DOHH2 (cell line): Measurements from ENCODE around the gene MMP23B.

Experiments used
- EZH2phosphoT487 ChIP-seq: fragments of 200-600 bp; sonication (generic); IDR thresholded peaks from 2 replicates; pipeline ENCODE4 v1.6.1; 2017; ENCODE audit warnings: borderline replicate concordance, mild to moderate bottlenecking, antibody characterized with exemption, low read length, moderate library complexity, mixed read lengths
- TF ChIP-seq, protein P1 (sequence below): fragments of 200-600 bp; sonication (generic); IDR thresholded peaks from one replicate; pipeline ENCODE4 v1.5.1; 2014; ENCODE audit warnings: antibody characterized with exemption, mild to moderate bottlenecking, low read depth, low read length; ENCODE audit not compliant: poor library complexity, severe bottlenecking

DNA sequence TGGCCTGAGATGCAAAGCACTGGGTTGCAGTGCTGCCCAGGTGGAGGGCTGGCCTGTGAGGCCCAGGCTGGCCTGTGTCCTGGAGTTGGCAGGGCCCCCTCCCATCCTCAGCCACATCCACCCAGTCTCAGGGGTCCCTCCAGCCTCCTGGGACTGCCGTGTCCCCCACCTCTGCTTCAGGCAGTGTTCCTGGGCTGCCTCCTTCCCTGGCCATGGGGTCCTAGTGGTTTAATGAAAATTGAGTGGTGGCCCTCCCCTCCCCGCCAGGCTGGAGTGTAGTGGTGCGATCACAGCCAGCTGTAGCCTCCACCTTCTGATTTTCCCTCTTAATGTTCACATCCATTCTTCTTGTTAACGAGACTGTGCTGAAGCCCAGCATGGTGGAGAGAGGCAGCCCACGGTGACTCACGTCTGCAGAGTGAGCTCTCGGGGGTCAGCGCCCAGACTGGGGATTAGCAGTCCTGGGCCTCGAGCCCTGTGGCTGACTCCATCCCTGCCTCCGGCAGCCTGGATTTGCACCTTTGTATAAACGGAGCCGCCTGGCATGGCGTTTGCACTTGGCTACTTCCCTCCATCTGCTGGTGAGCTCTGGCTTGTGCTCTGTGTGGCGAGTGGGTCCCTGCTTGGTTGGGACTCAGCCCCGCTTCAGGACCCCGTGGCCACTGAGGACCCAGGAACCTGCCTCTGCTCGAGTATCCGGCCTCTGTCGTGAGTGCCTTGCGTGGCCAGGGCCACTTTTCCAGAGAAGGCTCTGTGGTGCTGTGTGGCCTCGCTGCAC lies 9.8 kb upstream of the MMP23B start:
- TF ChIP-seq, protein P1, sequence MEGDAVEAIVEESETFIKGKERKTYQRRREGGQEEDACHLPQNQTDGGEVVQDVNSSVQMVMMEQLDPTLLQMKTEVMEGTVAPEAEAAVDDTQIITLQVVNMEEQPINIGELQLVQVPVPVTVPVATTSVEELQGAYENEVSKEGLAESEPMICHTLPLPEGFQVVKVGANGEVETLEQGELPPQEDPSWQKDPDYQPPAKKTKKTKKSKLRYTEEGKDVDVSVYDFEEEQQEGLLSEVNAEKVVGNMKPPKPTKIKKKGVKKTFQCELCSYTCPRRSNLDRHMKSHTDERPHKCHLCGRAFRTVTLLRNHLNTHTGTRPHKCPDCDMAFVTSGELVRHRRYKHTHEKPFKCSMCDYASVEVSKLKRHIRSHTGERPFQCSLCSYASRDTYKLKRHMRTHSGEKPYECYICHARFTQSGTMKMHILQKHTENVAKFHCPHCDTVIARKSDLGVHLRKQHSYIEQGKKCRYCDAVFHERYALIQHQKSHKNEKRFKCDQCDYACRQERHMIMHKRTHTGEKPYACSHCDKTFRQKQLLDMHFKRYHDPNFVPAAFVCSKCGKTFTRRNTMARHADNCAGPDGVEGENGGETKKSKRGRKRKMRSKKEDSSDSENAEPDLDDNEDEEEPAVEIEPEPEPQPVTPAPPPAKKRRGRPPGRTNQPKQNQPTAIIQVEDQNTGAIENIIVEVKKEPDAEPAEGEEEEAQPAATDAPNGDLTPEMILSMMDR, result no peak
- TF ChIP-seq EZH2phosphoT487, result no peak
